ENCODE measurements around the gene PIPOX. TPM values are rescaled to one million over a fixed set of nuclear protein-coding genes. Genes with fewer than 3 reads are reported as not detected.
"Not testable (repeated sequence)": the region's sequence is repeated elsewhere in the genome, so short reads cannot be mapped to it uniquely, and the experiment has no call there.

PIPOX gene
- total RNA-seq, 2 experiments from 2014 or later, result 1.5 to 2.4 TPM

GRCh38 chr17:29080965-29081364 lies 38.0 kb downstream of the PIPOX start:
- no peaks in the 10 kb centered on the region for H3K4me1 Mint-ChIP-seq (ENCODE audit: low read depth)
- H3K27me3 Mint-ChIP-seq, result no peaks in the 10 kb centered on the region
- no peak for DNase-seq
- H3K4me3 Mint-ChIP-seq, result no peak overlapping the region
- ChIA-PET CTCF (interaction anchor here (1.3 kb wide), 1 partner anchor 118 kb away, joined by 3 read pairs; no protein-coding TSS in a partner anchor), POLR2A (no interaction called here)
- intact Hi-C loops (cut with micrococcal nuclease), result no loop called here
- H3K36me3 Mint-ChIP-seq, result peaks cover 15% of the 10 kb centered on the region
- no peaks in the 10 kb centered on the region for H3K9me3 Mint-ChIP-seq
- no peak overlapping the region for H3K27ac Mint-ChIP-seq

DNA sequence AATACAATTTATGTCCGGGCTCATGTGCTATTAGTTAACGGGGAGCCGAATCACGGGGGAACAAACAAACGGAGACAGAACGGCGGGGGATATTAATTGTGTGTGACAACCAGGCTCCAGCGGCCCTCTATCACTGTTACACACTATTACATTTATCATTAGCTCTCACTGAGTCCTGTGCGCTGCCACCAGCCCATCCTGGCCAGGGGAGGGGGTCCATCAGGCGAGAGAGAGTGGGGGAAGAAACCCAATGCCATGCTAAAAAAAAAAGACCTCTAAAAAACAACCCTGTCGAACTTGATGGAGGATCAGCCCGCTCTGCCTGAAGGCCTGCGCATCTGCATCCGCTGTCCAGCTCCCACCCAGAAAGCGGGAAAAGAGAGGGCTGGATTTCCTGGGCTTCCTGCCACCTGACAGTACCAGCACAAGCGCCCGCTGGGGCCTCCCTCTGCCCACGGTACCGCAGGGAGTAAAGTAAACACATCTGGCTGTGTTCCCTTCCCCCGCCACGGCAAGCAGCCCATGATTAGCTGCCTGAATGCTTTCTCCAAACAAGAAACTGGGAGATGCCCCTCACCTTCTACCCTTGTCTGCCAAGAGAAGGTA lies 41.7 kb downstream of the PIPOX start:
- no peaks in the 10 kb centered on the region for H3K4me1 Mint-ChIP-seq (ENCODE audit: low read depth)
- ChIA-PET POLR2A (no interaction called here), CTCF (interaction anchor here (1.7 kb wide), 1 partner anchor 119 kb away, joined by 4 read pairs; no protein-coding TSS in a partner anchor)
- DNase-seq, result no peak
- peaks cover 23% of the 10 kb centered on the region for H3K36me3 Mint-ChIP-seq
- H3K27me3 Mint-ChIP-seq, result no peaks in the 10 kb centered on the region
- H3K4me3 Mint-ChIP-seq, result no peak overlapping the region
- H3K27ac Mint-ChIP-seq, result no peak overlapping the region
- intact Hi-C loops (cut with micrococcal nuclease), result no loop called here
- no peaks in the 10 kb centered on the region for H3K9me3 Mint-ChIP-seq

DNA sequence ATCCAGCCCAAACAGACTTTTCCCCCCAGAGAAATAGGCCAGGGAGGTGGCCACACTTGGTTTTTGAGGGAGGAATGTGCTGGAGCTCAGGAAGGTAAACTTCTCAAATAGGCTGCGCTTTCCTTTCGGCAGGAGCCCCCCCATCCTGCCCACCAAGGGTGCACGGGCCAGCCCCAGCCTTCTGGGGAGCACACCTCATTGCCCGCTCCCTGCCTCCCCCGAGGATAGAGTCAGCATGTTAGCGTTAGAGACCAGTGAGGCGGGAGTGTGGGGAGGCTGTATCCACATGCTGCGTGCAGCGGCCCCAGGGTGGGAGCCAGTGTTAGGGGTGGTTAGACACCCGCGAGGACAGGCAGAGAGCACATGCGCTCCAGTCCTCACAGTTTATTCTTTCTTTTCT lies 42.3 kb downstream of the PIPOX start:
- intact Hi-C loops (cut with micrococcal nuclease), result no loop called here
- Mint-ChIP-seq H3K36me3 (peaks cover 18% of the 10 kb centered on the region), H3K4me3 (no peak overlapping the region), H3K4me1 (ENCODE audit: low read depth) (no peaks in the 10 kb centered on the region), H3K27ac (no peak overlapping the region), H3K27me3 (no peaks in the 10 kb centered on the region), H3K9me3 (no peaks in the 10 kb centered on the region)
- ChIA-PET POLR2A (no interaction called here), CTCF (interaction anchor here (1.7 kb wide), 1 partner anchor 120 kb away, joined by 4 read pairs; no protein-coding TSS in a partner anchor)
- no peak for DNase-seq

GRCh38 chr17:29086628-29087332 lies 43.8 kb downstream of the PIPOX start:
- Mint-ChIP-seq H3K27ac (no peak overlapping the region), H3K4me3 (no peak overlapping the region), H3K4me1 (ENCODE audit: low read depth) (no peaks in the 10 kb centered on the region), H3K36me3 (peaks cover 11% of the 10 kb centered on the region), H3K27me3 (no peaks in the 10 kb centered on the region), H3K9me3 (no peaks in the 10 kb centered on the region)
- ChIA-PET CTCF (interaction anchor here (0.8 to 0.9 kb wide), 2 partner anchors 121 to 133 kb away, joined by 3 read pairs; no protein-coding TSS in a partner anchor), POLR2A (no interaction called here)
- intact Hi-C loops (cut with micrococcal nuclease), result no loop called here
- no peak for DNase-seq

GRCh38 chr17:29088782-29089181 lies 45.8 kb downstream of the PIPOX start:
- peaks cover 11% of the 10 kb centered on the region for H3K36me3 Mint-ChIP-seq
- H3K27ac Mint-ChIP-seq, result not testable (repeated sequence)

DNA sequence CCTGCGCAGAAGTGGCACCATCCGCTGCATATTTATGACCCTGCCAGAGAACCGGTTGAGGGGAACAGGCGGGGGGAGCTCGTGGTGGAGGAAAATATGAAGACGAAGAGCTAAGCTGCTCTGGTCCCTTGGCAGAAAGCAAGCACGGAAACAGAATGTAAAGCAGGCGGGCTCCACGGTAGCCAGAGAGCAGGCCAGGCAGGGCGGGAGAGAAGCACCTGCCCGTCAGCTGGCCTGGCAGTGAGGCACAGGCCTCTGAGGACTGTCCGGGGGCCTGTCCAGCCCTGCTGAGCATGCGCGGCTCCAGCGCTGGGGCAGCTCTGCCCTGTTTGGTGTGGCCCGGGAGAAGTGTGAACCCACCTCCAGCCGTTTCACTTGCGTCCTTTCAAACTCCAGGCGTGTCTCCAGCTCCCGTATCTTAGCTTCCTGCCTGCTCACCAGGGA lies 46.7 kb downstream of the PIPOX start:
- no peaks in the 10 kb centered on the region for H3K27me3 Mint-ChIP-seq
- ChIA-PET POLR2A (no interaction called here), CTCF (interaction anchor here (1.6 to 5.2 kb wide), 2 partner anchors 27 to 124 kb away, joined by 5 to 17 read pairs; no protein-coding TSS in a partner anchor)
- intact Hi-C loops (cut with micrococcal nuclease), result no loop called here
- no peak overlapping the region for H3K4me3 Mint-ChIP-seq
- no peak overlapping the region for H3K27ac Mint-ChIP-seq
- no peaks in the 10 kb centered on the region for H3K9me3 Mint-ChIP-seq
- H3K36me3 Mint-ChIP-seq, result peaks cover 11% of the 10 kb centered on the region
- H3K4me1 Mint-ChIP-seq (ENCODE audit: low read depth), result no peaks in the 10 kb centered on the region
- no peak for DNase-seq

More at GRCh38 chr17:29088782-29089181, 45.8 kb downstream of the PIPOX start:
- CTCF ChIA-PET, result interaction anchor here (1.6 to 5.2 kb wide), 2 partner anchors 28 to 123 kb away, joined by 5 to 17 read pairs; no protein-coding TSS in a partner anchor
- POLR2A ChIA-PET; H3K9me3 Mint-ChIP-seq; DNase-seq; H3K4me3 Mint-ChIP-seq; H3K27me3 Mint-ChIP-seq; intact Hi-C loops (cut with micrococcal nuclease); H3K4me1 Mint-ChIP-seq (ENCODE audit: low read depth): not testable (repeated sequence)

- peaks cover 11% of the 10 kb centered on the region for H3K36me3 Mint-ChIP-seq
- H3K27ac Mint-ChIP-seq, result no peak overlapping the region
- no peak overlapping the region for H3K4me3 Mint-ChIP-seq
- no peaks in the 10 kb centered on the region for H3K4me1 Mint-ChIP-seq (ENCODE audit: low read depth)
- no peak for DNase-seq
- POLR2A ChIA-PET, result no interaction called here
- no peaks in the 10 kb centered on the region for H3K27me3 Mint-ChIP-seq
- intact Hi-C loops (cut with micrococcal nuclease), result no loop called here
- H3K9me3 Mint-ChIP-seq, result no peaks in the 10 kb centered on the region
- CTCF ChIA-PET, result interaction anchor here (1.6 to 5.2 kb wide), 2 partner anchors 27 to 125 kb away, joined by 5 to 17 read pairs; no protein-coding TSS in a partner anchor
Observed at GRCh38 chr17:29090108-29090507, 47.2 kb downstream of the PIPOX start.

DNA sequence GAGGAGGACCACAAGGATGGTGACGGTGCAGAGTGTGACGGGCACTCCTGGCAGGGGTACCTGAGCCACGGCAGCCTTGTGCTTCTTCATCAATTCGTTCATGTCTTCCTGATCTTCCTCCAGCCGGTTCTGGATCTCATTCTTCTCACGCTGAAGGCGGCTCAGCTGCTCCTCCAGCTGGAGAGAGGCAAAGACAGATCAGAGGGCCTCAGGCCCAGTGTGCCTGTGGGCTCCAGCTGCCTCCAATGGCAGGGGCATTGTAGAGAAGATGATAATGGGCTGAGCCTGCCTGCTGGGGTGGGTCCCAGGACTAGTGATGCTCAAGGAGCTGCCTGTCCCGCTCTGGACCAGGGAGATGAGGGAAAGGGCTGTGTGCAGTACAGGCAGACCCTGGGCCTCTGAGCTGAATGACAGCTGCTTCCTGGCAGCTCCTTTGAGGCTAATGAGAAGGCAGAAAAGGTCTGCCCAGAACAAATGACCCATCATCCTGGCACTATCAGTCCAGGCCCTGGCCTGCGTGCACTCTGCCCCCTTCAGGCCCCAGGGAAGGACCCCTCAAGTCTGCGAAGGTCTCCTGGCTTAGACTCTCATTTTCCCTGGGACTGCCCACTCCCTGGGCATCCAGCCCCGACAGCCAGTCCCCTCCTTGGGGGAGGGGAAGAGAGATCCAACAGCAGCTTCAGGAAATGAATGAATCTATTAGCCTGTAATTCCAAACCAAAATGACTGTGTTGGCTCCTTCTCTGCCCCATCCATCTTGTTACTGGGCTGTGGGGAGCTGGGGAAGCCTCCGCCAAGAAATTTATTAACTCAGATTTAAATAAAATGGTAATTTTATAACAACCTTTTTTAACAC lies 48.0 kb downstream of the PIPOX start:
- POLR2A ChIA-PET, result no interaction called here
- no peaks in the 10 kb centered on the region for H3K9me3 Mint-ChIP-seq
- peaks cover 10% of the 10 kb centered on the region for H3K36me3 Mint-ChIP-seq
- DNase-seq, result no peak
- no peak overlapping the region for H3K27ac Mint-ChIP-seq
- no peak overlapping the region for H3K4me3 Mint-ChIP-seq
- H3K4me1 Mint-ChIP-seq (ENCODE audit: low read depth), result no peaks in the 10 kb centered on the region
- intact Hi-C loops (cut with micrococcal nuclease), result no loop called here
- no peaks in the 10 kb centered on the region for H3K27me3 Mint-ChIP-seq
- CTCF ChIA-PET, result interaction anchor here (1.0 to 5.2 kb wide), 4 partner anchors 21 to 125 kb away, joined by 3 to 17 read pairs (median 4); no protein-coding TSS in a partner anchor

- Mint-ChIP-seq H3K9me3 (no peaks in the 10 kb centered on the region), H3K4me1 (ENCODE audit: low read depth) (no peaks in the 10 kb centered on the region), H3K27ac (no peak overlapping the region), H3K36me3 (peaks cover 7% of the 10 kb centered on the region), H3K27me3 (no peaks in the 10 kb centered on the region), H3K4me3 (no peak overlapping the region)
- no peak for DNase-seq
- intact Hi-C loops (cut with micrococcal nuclease), result no loop called here
- ChIA-PET POLR2A (no interaction called here), CTCF (interaction anchor here (1.0 to 5.2 kb wide), 3 partner anchors 20 to 126 kb away, joined by 3 to 17 read pairs (median 3); no protein-coding TSS in a partner anchor)
Observed at GRCh38 chr17:29091606-29092289, 48.8 kb downstream of the PIPOX start.

DNA sequence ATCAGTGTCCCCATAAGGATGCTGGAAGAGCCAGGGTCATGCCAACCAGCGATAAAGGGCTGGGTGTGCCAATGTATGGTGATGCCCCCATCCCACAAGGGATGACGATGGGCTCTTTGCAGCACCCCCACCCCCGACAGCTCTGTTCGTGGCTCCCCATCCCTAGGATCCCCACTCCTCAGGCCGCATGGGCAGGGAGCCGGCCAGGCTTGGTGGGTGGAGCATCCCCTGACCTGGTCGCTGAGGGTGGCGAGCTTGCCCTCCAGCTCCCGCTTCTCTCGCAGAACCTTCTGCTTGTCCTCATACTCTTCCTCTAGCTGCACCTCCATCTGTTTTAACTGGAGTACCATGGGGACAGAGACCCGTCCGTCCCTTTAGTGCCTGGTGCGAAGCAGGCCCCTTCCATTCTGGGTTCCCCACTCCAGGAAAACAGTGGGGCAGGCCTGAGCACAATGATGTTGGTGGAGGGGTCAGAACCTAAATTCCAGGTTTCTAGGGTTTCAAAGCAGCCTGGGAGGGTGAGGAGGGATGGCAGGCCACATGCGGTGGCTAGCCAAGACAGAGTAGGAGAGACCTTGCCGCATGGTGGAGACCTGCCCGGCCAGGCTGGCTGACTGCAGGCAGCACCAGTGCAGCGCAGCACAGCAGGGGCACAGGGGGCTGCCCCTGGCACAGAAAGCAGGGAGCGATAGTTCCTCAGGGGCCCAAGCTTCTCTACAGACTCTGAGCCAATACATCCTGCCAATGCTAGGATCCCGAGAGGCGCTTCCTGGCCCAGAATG lies 50.3 kb downstream of the PIPOX start:
- POLR2A ChIA-PET, result no interaction called here
- Mint-ChIP-seq H3K27me3 (no peaks in the 10 kb centered on the region), H3K9me3 (no peaks in the 10 kb centered on the region), H3K36me3 (peaks cover 9% of the 10 kb centered on the region), H3K4me1 (ENCODE audit: low read depth) (no peaks in the 10 kb centered on the region), H3K4me3 (no peak overlapping the region), H3K27ac (no peak overlapping the region)
- intact Hi-C loops (cut with micrococcal nuclease), result no loop called here
- no peak for DNase-seq
- CTCF ChIA-PET, result interaction anchor here (1.5 to 5.2 kb wide), 3 partner anchors 19 to 128 kb away, joined by 5 to 17 read pairs (median 8); no protein-coding TSS in a partner anchor
